Measurements from ENCODE around the gene VMO1.

- no peak for TF ChIP-seq CTCF (IDR thresholded peaks at IDR 0.05)
- no peak for TF ChIP-seq POLR2A (IDR thresholded peaks at IDR 0.05)
Observed at GRCh38 chr17:4738136-4739121, 47.7 kb downstream of the VMO1 start.
